MM.1S (cell line): ENCODE results near the gene UBE2E2.

ENCODE experiments used
- EZH2 ChIP-seq: fragments of 300-600 bp; sonication (generic); optimal IDR thresholded peaks from 2 replicates; pipeline ENCODE3; 2017; ENCODE audit warnings: low read depth, mild to moderate bottlenecking, antibody characterized with exemption, low read length, mixed read lengths
- TF ChIP-seq, protein P1 (sequence below): fragments of 300-600 bp; sonication (generic); IDR thresholded peaks from 2 replicates; pipeline ENCODE4 v1.5.1; 2016; ENCODE audit warnings: antibody characterized with exemption, low read length, mixed read lengths

DNA sequence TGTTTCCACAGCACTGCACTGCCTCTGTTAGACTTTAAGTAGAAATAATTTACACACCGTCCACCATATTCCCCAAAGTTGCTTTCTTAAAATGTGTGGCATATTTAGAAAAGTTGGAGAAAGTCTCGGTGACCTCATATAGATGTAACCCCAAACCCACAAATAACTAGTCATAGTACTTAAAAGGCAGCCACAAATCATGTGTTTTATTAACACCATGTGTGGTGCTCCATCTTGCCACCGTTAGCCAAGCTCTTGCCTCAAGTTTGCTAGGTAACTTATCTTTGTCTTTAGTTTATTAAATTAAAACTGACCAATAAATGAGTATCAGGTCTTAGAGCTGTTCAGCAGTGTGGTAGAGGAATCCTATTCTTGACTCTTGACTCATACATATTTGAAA lies 257.9 kb downstream of the UBE2E2 start:
- no peak for TF ChIP-seq EZH2
- TF ChIP-seq, protein P1, sequence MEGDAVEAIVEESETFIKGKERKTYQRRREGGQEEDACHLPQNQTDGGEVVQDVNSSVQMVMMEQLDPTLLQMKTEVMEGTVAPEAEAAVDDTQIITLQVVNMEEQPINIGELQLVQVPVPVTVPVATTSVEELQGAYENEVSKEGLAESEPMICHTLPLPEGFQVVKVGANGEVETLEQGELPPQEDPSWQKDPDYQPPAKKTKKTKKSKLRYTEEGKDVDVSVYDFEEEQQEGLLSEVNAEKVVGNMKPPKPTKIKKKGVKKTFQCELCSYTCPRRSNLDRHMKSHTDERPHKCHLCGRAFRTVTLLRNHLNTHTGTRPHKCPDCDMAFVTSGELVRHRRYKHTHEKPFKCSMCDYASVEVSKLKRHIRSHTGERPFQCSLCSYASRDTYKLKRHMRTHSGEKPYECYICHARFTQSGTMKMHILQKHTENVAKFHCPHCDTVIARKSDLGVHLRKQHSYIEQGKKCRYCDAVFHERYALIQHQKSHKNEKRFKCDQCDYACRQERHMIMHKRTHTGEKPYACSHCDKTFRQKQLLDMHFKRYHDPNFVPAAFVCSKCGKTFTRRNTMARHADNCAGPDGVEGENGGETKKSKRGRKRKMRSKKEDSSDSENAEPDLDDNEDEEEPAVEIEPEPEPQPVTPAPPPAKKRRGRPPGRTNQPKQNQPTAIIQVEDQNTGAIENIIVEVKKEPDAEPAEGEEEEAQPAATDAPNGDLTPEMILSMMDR, result no peak
